IMR-90 (cell line): Measurements from ENCODE around the gene PARD3. TPM values are rescaled to one million over a fixed set of nuclear protein-coding genes. Genes with fewer than 3 reads are reported as not detected.

Experiments used
- ATAC-seq: fragments of 200-7000 bp; cut with Tn5 transposase; 2 replicates; pipeline ENCODE4 v1.9.1; 2020; ENCODE audit warnings: low read depth, mild to moderate bottlenecking, moderate library complexity
- BruUV-seq: library from RNA; stranded (reverse); fragments of 400-500 nt; replicated peaks from 2 replicates; lab custom pipeline; 2021; lab: Mats Ljungman, UMichigan
- CTCF ChIA-PET: fragments of 300-600 bp; formaldehyde crosslinking; extraction: SDS; loops from one replicate; lab custom pipeline; 2021; ENCODE audit warnings: antibody characterized with exemption; lab: Yijun Ruan, JAX
- POLR2A ChIA-PET: fragments of 300-600 bp; sonication (Branson Sonifier 250); formaldehyde crosslinking; loops from one replicate; lab custom pipeline; 2022; ENCODE audit warnings: antibody characterized with exemption; ENCODE audit not compliant: unreplicated experiment; lab: Charles Lee
- DNase-seq: peaks from one replicate; pipeline ENCODE4 v3.0.0; 2013
- H2AFZ ChIP-seq: replicated peaks from 2 replicates; pipeline ENCODE3; 2013; ENCODE audit warnings: low read length, mild to moderate bottlenecking; ENCODE audit not compliant: poor library complexity
- H2AK5ac ChIP-seq: 2 replicates; pipeline ENCODE4 v1.6.1; 2013; ENCODE audit warnings: low read depth, low read length, inconsistent platforms
- H2AK9ac ChIP-seq: replicated peaks from 2 replicates; pipeline ENCODE3; 2013; ENCODE audit warnings: mild to moderate bottlenecking, low read depth, low read length, moderate library complexity; ENCODE audit not compliant: poor library complexity
- H2BK120ac ChIP-seq: 2 replicates; pipeline ENCODE4 v1.6.1; 2013; ENCODE audit warnings: low read depth, low read length, inconsistent platforms
- H2BK15ac ChIP-seq: 3 replicates; pipeline ENCODE4 v1.6.1; 2013; ENCODE audit warnings: low read depth, low read length, inconsistent platforms
- H2BK20ac ChIP-seq: 2 replicates; pipeline ENCODE4 v1.6.1; 2013; ENCODE audit warnings: low read depth, mild to moderate bottlenecking, inconsistent platforms, low read length, moderate library complexity
- H2BK5ac ChIP-seq: 2 replicates; pipeline ENCODE4 v1.6.1; 2013; ENCODE audit warnings: mild to moderate bottlenecking, low read depth, low read length, inconsistent platforms; ENCODE audit not compliant: poor library complexity, severe bottlenecking
- H3K14ac ChIP-seq: replicated peaks from 2 replicates; pipeline ENCODE4 v1.6.1; 2013; ENCODE audit warnings: low read depth, low read length, inconsistent platforms
- H3K18ac ChIP-seq: 2 replicates; pipeline ENCODE4 v1.6.1; 2013; ENCODE audit warnings: low read depth, low read length, control low read depth
- H3K23ac ChIP-seq: 2 replicates; pipeline ENCODE4 v1.6.1; 2013; ENCODE audit warnings: low read depth, low read length, inconsistent platforms
- H3K27ac ChIP-seq: 2 replicates; pipeline ENCODE4 v1.5.1; 2013; ENCODE audit warnings: mild to moderate bottlenecking, control low read depth, low read length; ENCODE audit not compliant: insufficient read depth
- H3K27me3 ChIP-seq: 2 replicates; pipeline ENCODE4 v1.6.1; 2013; ENCODE audit warnings: low read length; ENCODE audit not compliant: control insufficient read depth, insufficient read depth
- H3K36me3 ChIP-seq: 2 replicates; pipeline ENCODE4 v1.6.1; 2013; ENCODE audit warnings: low read length, mixed read lengths; ENCODE audit not compliant: control insufficient read depth, insufficient read depth
- H3K4ac ChIP-seq: 2 replicates; pipeline ENCODE4 v1.6.1; 2013; ENCODE audit warnings: low read depth, low read length, inconsistent platforms
- H3K4me1 ChIP-seq: 2 replicates; pipeline ENCODE4 v1.6.1; 2013; ENCODE audit warnings: low read length, mixed read lengths; ENCODE audit not compliant: control insufficient read depth, insufficient read depth
- H3K4me2 ChIP-seq: 2 replicates; pipeline ENCODE4 v1.6.1; 2013; ENCODE audit warnings: low read depth, mild to moderate bottlenecking, control low read depth, low read length, moderate library complexity
- H3K4me3 ChIP-seq: 2 replicates; pipeline ENCODE4 v1.5.1; 2013; ENCODE audit warnings: low read depth, mild to moderate bottlenecking, control low read depth, low read length, moderate library complexity; ENCODE audit not compliant: insufficient read depth
- H3K56ac ChIP-seq: 2 replicates; pipeline ENCODE4 v1.6.1; 2013; ENCODE audit warnings: low read length, inconsistent platforms; ENCODE audit not compliant: insufficient read depth; ENCODE audit errors: extremely low read depth
- H3K79me1 ChIP-seq, 2 experiments: 2 replicates each; pipeline ENCODE4 v1.6.1; 2013; ENCODE audit warnings: low read length in 2 of 2, inconsistent platforms in 1 of 2, low read depth in 1 of 2
- H3K9ac ChIP-seq: 2 replicates; pipeline ENCODE4 v1.6.1; 2013; ENCODE audit warnings: low read depth, low read length, control low read depth
- H3K9me1 ChIP-seq: 2 replicates; pipeline ENCODE4 v1.6.1; 2013; ENCODE audit warnings: low read length, inconsistent platforms; ENCODE audit not compliant: insufficient read depth
- H3K9me3 ChIP-seq: 2 replicates; pipeline ENCODE4 v1.6.1; 2013; ENCODE audit warnings: low read length; ENCODE audit not compliant: control insufficient read depth, insufficient read depth
- H4K20me1 ChIP-seq: 2 replicates; pipeline ENCODE4 v1.6.1; 2013; ENCODE audit warnings: low read length, inconsistent platforms; ENCODE audit not compliant: insufficient read depth
- H4K5ac ChIP-seq: 2 replicates; pipeline ENCODE4 v1.6.1; 2013; ENCODE audit warnings: mild to moderate bottlenecking, low read depth, low read length, control low read depth
- H4K8ac ChIP-seq, 2 experiments: 2 replicates each; pipeline ENCODE4 v1.6.1; 2013; ENCODE audit warnings: low read depth in 2 of 2, low read length in 2 of 2, control low read depth in 1 of 2, inconsistent platforms in 1 of 2
- H4K91ac ChIP-seq: 2 replicates; pipeline ENCODE4 v1.6.1; 2013; ENCODE audit warnings: low read depth, low read length, inconsistent platforms; ENCODE audit not compliant: insufficient read depth
- CEBPB ChIP-seq: IDR thresholded peaks from 2 replicates; pipeline ENCODE4 v1.6.1; 2012; ENCODE audit warnings: low read depth, low read length, improper control_type of control experiment
- ELK1 ChIP-seq: fragments of 150-350 bp; IDR thresholded peaks from 2 replicates; pipeline ENCODE4 v1.6.1; 2016; ENCODE audit warnings: low read depth, mild to moderate bottlenecking, low read length, moderate library complexity, borderline replicate concordance
- FOS ChIP-seq: fragments of 150-350 bp; IDR thresholded peaks from 2 replicates; pipeline ENCODE4 v1.6.1; 2016; ENCODE audit warnings: low read depth, low read length
- MAZ ChIP-seq: IDR thresholded peaks from 2 replicates; pipeline ENCODE4 v1.6.1; 2012; ENCODE audit warnings: low read depth, mild to moderate bottlenecking, low read length, improper control_type of control experiment, moderate library complexity, borderline replicate concordance
- NFE2L2 ChIP-seq: fragments of 150-350 bp; IDR thresholded peaks from 2 replicates; pipeline ENCODE4 v1.6.1; 2016; ENCODE audit warnings: low read depth, mild to moderate bottlenecking, low read length
- RCOR1 ChIP-seq: IDR thresholded peaks from 2 replicates; pipeline ENCODE4 v1.6.1; 2012; ENCODE audit warnings: mild to moderate bottlenecking, low read length, improper control_type of control experiment; ENCODE audit not compliant: insufficient replicate concordance
- WGBS, 2 experiments: methylation state at CpG; one replicate each; pipeline versions ENCODE4 v1.1.5 to v1.1.7; 2013; ENCODE audit warnings: missing lambda C conversion rate in 2 of 2; ENCODE audit not compliant: insufficient read length in 1 of 2; ENCODE audit errors: extremely low coverage in 2 of 2; 5-methylcytosine and 5-hydroxymethylcytosine counted together
- dilution Hi-C: fragments of 300-500 bp; cut with HindIII; formaldehyde crosslinking; loops from one replicate; pipeline ENCODE4 v1.14.3; 2018; ENCODE audit warnings: low sequenced_read_pairs; ENCODE audit not compliant: unreplicated experiment
- in situ Hi-C: fragments of 300-500 bp; cut with MboI; formaldehyde crosslinking; loops from 3 replicates; pipeline ENCODE4 v1.14.3; 2019; ENCODE audit warnings: low sequenced_read_pairs, inconsistent platforms, mixed read lengths
- intact Hi-C: fragments of 100-400 bp; cut with micrococcal nuclease; formaldehyde crosslinking; loops from 2 replicates; pipeline ENCODE4 v1.10.0; 2022
- polyA plus RNA-seq, 3 experiments: library from polyadenylated mRNA; depleted of rRNA; stranded (reverse); fragments of >200 nt; gene quantifications; 2 replicates each; pipeline ENCODE4 v1.2.3, GENCODE V29; 2012; ENCODE audit warnings: low replicate concordance in 1 of 3
- total RNA-seq: library from RNA; depleted of rRNA; stranded (reverse); fragments of >200 nt; gene quantifications from 2 replicates; pipeline ENCODE4 v1.2.3, GENCODE V29; 2012

PARD3 gene
- total and polyA plus RNA-seq, 2 of the 4 experiments (the other 2 are of a cell fraction): 14.6 to 37.5 TPM

GRCh38 chr10:34327184-34327583 is 487.9 kb downstream of the PARD3 start:
- H3K9ac ChIP-seq: no peak overlapping the region
- no peak overlapping the region for H4K8ac ChIP-seq
- no peak overlapping the region for H3K18ac ChIP-seq
- CTCF ChIA-PET: interaction anchor here (0.7 kb wide), 1 partner anchor 462 kb away, joined by 4 read pairs; no protein-coding TSS in a partner anchor
- BruUV-seq: no TSS peak
- H3K4me1 ChIP-seq: peaks cover 5% of the 10 kb centered on the region; the same call in 1 of the 2 replicates
- H3K27me3 ChIP-seq: no peaks in the 10 kb centered on the region
- H2AFZ ChIP-seq: no peak overlapping the region
- in situ Hi-C loops: no loop called here
- no peak overlapping the region for H3K14ac ChIP-seq
- H3K9me1 ChIP-seq: no peaks in the 10 kb centered on the region
- H2BK20ac ChIP-seq: no peak overlapping the region
- no peak overlapping the region for H3K4me2 ChIP-seq
- dilution Hi-C loops: no loop called here
- no peaks in the 10 kb centered on the region for H3K9me3 ChIP-seq
- H3K4ac ChIP-seq: no peak overlapping the region
- H2BK120ac ChIP-seq: no peak overlapping the region
- peaks cover 3% of the 10 kb centered on the region; the same call in 1 of the 2 replicates for H3K36me3 ChIP-seq
- no peak overlapping the region for H3K23ac ChIP-seq
- H2BK15ac ChIP-seq: no peak overlapping the region
- TF ChIP-seq RCOR1 (no peak), ELK1 (no peak), CEBPB (no peak), FOS (no peak), NFE2L2 (no peak), MAZ (no peak)
- H3K56ac ChIP-seq: no peak overlapping the region
- intact Hi-C loops: no loop called here
- H2BK5ac ChIP-seq: no peak overlapping the region
- WGBS, 2 experiments: 100% methylated on average over 1 of the region's 4 CpGs; no CpG with 5 or more reads in 1 of the 2 experiments
- no peak overlapping the region for H3K4me3 ChIP-seq
- no peak overlapping the region for H3K27ac ChIP-seq
- H3K79me1 ChIP-seq: no peaks in the 10 kb centered on the region
- H4K5ac ChIP-seq: no peak overlapping the region
- no peak for DNase-seq
- no peak for ATAC-seq
- POLR2A ChIA-PET: no interaction called here
- H4K20me1 ChIP-seq: no peaks in the 10 kb centered on the region
- no peak overlapping the region for H4K91ac ChIP-seq
- H2AK5ac ChIP-seq: no peak overlapping the region
- no peak overlapping the region for H2AK9ac ChIP-seq
